Loucy (cell line): ENCODE data around the gene TMEM150B.

Experiments
- H2AFZ ChIP-seq: fragments of 200-600 bp; sonication (generic); 2 replicates; pipeline ENCODE4 v1.6.0; 2016; ENCODE audit warnings: antibody characterized with exemption, mild to moderate bottlenecking, low read length, moderate library complexity
- H3F3A ChIP-seq: fragments of 200-600 bp; 2 replicates; pipeline ENCODE4 v1.6.0; 2016; ENCODE audit warnings: antibody characterized with exemption, low read depth, mild to moderate bottlenecking
- H3K27me3 ChIP-seq: fragments of 200-600 bp; sonication (generic); 2 replicates; pipeline ENCODE4 v1.6.1; 2014; ENCODE audit warnings: low read length, mild to moderate bottlenecking; ENCODE audit not compliant: insufficient read depth, poor library complexity, severe bottlenecking
- H3K36me3 ChIP-seq: fragments of 200-600 bp; sonication (generic); 2 replicates; pipeline ENCODE4 v1.6.1; 2016; ENCODE audit warnings: low read length; ENCODE audit not compliant: insufficient read depth
- H3K4me1 ChIP-seq: fragments of 200-600 bp; sonication (generic); 2 replicates; pipeline ENCODE4 v1.5.1; 2014; ENCODE audit warnings: low read length, mild to moderate bottlenecking; ENCODE audit not compliant: insufficient read depth, poor library complexity, severe bottlenecking
- H3K4me2 ChIP-seq: fragments of 200-600 bp; sonication (generic); 2 replicates; pipeline ENCODE4 v1.6.0; 2014; ENCODE audit warnings: antibody characterized with exemption, low read length, low read depth, mild to moderate bottlenecking; ENCODE audit not compliant: poor library complexity, severe bottlenecking
- H3K4me3 ChIP-seq: fragments of 200-600 bp; sonication (generic); 2 replicates; pipeline ENCODE4 v1.5.1; 2014; ENCODE audit warnings: low read length, mild to moderate bottlenecking, mixed read lengths; ENCODE audit not compliant: poor library complexity, severe bottlenecking
- H3K79me2 ChIP-seq: fragments of 200-600 bp; sonication (generic); 2 replicates; pipeline ENCODE4 v1.6.1; 2014; ENCODE audit warnings: low read length; ENCODE audit not compliant: insufficient read depth
- H3K9ac ChIP-seq: fragments of 200-600 bp; sonication (generic); 2 replicates; pipeline ENCODE4 v1.6.0; 2014; ENCODE audit warnings: mild to moderate bottlenecking, low read depth, low read length, moderate library complexity; ENCODE audit not compliant: poor library complexity, severe bottlenecking
- H3K9me2 ChIP-seq: fragments of 200-600 bp; sonication (generic); replicated peaks from 2 replicates; pipeline ENCODE4 v1.6.1; 2016; ENCODE audit warnings: low read depth, low read length, mixed read lengths
- H3K9me3 ChIP-seq: fragments of 200-600 bp; sonication (generic); 2 replicates; pipeline ENCODE4 v1.6.1; 2014; ENCODE audit warnings: mild to moderate bottlenecking, antibody characterized with exemption, low read length, low read depth; ENCODE audit not compliant: insufficient read depth
- H4K20me1 ChIP-seq: fragments of 200-600 bp; sonication (generic); 2 replicates; pipeline ENCODE4 v1.6.0; 2014; ENCODE audit warnings: antibody characterized with exemption, low read length, mild to moderate bottlenecking; ENCODE audit not compliant: insufficient read depth, poor library complexity, severe bottlenecking
- CTCF ChIP-seq: fragments of 200-600 bp; sonication (generic); conservative IDR thresholded peaks from 2 replicates; pipeline ENCODE4 v1.5.1; 2014; ENCODE audit warnings: mild to moderate bottlenecking, antibody characterized with exemption, low read length
- EZH2phosphoT487 ChIP-seq: fragments of 200-600 bp; IDR thresholded peaks from 2 replicates; pipeline ENCODE4 v1.6.1; 2018; ENCODE audit warnings: antibody characterized with exemption, mild to moderate bottlenecking, moderate library complexity, borderline replicate concordance

The TMEM150B gene

GRCh38 chr19:55277494-55277893 is 47.6 kb downstream of the TMEM150B start:
- Histone ChIP-seq H3K9ac (no peak overlapping the region), H3K9me3 (no peaks in the 10 kb centered on the region), H3K36me3 (no peaks in the 10 kb centered on the region), H4K20me1 (no peaks in the 10 kb centered on the region), H2AFZ (no peak overlapping the region), H3K4me2 (no peak overlapping the region), H3K9me2 (no peaks in the 10 kb centered on the region), H3K4me1 (peaks cover 13% of the 10 kb centered on the region), H3K4me3 (no peak overlapping the region), H3K27me3 (no peaks in the 10 kb centered on the region), H3F3A (peaks cover 6% of the 10 kb centered on the region; the same call in 1 of the 2 replicates), H3K79me2 (peaks cover 17% of the 10 kb centered on the region)
- TF ChIP-seq EZH2phosphoT487: no peak
- no peak for TF ChIP-seq CTCF

- Histone ChIP-seq H3K4me3 (no peak overlapping the region), H2AFZ (no peak overlapping the region), H3K27me3 (no peaks in the 10 kb centered on the region), H3K9ac (no peak overlapping the region), H4K20me1 (no peaks in the 10 kb centered on the region), H3K4me2 (no peak overlapping the region), H3F3A (peaks cover 6% of the 10 kb centered on the region; the same call in 1 of the 2 replicates), H3K4me1 (peaks cover 13% of the 10 kb centered on the region), H3K9me2 (no peaks in the 10 kb centered on the region), H3K79me2 (peaks cover 17% of the 10 kb centered on the region), H3K36me3 (no peaks in the 10 kb centered on the region), H3K9me3 (no peaks in the 10 kb centered on the region)
- TF ChIP-seq EZH2phosphoT487 (no peak), CTCF (no peak)
These were observed 48.3 kb downstream of the TMEM150B start for GRCh38 chr19:55276720-55277430.

- Histone ChIP-seq H3K4me2 (no peak overlapping the region), H3K4me1 (peaks cover 12% of the 10 kb centered on the region), H3K9me3 (no peaks in the 10 kb centered on the region), H3K27me3 (no peaks in the 10 kb centered on the region), H4K20me1 (no peaks in the 10 kb centered on the region), H3K36me3 (no peaks in the 10 kb centered on the region), H3K79me2 (peaks cover 17% of the 10 kb centered on the region), H3F3A (peaks cover 5% of the 10 kb centered on the region; the same call in 1 of the 2 replicates), H3K9ac (no peak overlapping the region), H3K9me2 (no peaks in the 10 kb centered on the region), H2AFZ (no peak overlapping the region), H3K4me3 (no peak overlapping the region)
- no peak for TF ChIP-seq CTCF
- TF ChIP-seq EZH2phosphoT487: no peak
These were observed 49.1 kb downstream of the TMEM150B start for GRCh38 chr19:55275851-55276719.
